Neural progenitor cell (in vitro differentiated cells): ENCODE measurements around the gene COG5. TPM values are rescaled to one million over a fixed set of nuclear protein-coding genes. Genes with fewer than 3 reads are reported as not detected.

Experiments used
- DNase-seq: peaks from one replicate; pipeline ENCODE4 v3.0.0-alpha.2; 2016; ENCODE audit warnings: low spot score
- H2AFZ ChIP-seq: fragments of 200-600 bp; sonication (generic); replicated peaks from 2 replicates; pipeline ENCODE4 v1.6.1; 2016; ENCODE audit warnings: antibody characterized with exemption
- H3F3A ChIP-seq: fragments of 200-600 bp; sonication (generic); 2 replicates; pipeline ENCODE4 v1.6.1; 2016; ENCODE audit warnings: antibody characterized with exemption, low read depth
- H3K27ac ChIP-seq: fragments of 200-600 bp; sonication (generic); 2 replicates; pipeline ENCODE4 v1.5.1; 2016; ENCODE audit warnings: mild to moderate bottlenecking
- H3K27me3 ChIP-seq: fragments of 200-600 bp; sonication (generic); 2 replicates; pipeline ENCODE4 v1.6.1; 2016; ENCODE audit warnings: mild to moderate bottlenecking, moderate library complexity
- H3K36me3 ChIP-seq: fragments of 200-600 bp; sonication (generic); 2 replicates; pipeline ENCODE4 v1.5.1; 2016
- H3K4me1 ChIP-seq: fragments of 200-600 bp; sonication (generic); 2 replicates; pipeline ENCODE4 v1.6.1; 2016; ENCODE audit warnings: mixed run types
- H3K4me2 ChIP-seq: fragments of 200-600 bp; sonication (generic); 2 replicates; pipeline ENCODE4 v1.6.1; 2016
- H3K4me3 ChIP-seq: fragments of 200-600 bp; sonication (generic); 2 replicates; pipeline ENCODE4 v1.5.1; 2016
- H3K79me2 ChIP-seq: fragments of 200-600 bp; sonication (generic); 2 replicates; pipeline ENCODE4 v1.6.1; 2016; ENCODE audit warnings: low read depth
- H3K9ac ChIP-seq: fragments of 200-600 bp; sonication (generic); 2 replicates; pipeline ENCODE4 v1.6.1; 2016
- H3K9me3 ChIP-seq: fragments of 200-600 bp; sonication (generic); 2 replicates; pipeline ENCODE4 v1.5.1; 2016; ENCODE audit warnings: low read depth
- H4K20me1 ChIP-seq: fragments of 200-600 bp; sonication (generic); 2 replicates; pipeline ENCODE4 v1.6.1; 2016; ENCODE audit warnings: low read depth
- H3K27ac Mint-ChIP-seq: 3 replicates; pipeline ENCODE4 v1.8.0; 2021; ENCODE audit warnings: mixed read lengths
- H3K27me3 Mint-ChIP-seq: 2 replicates; pipeline ENCODE4 v1.8.0; 2022; ENCODE audit warnings: low read depth, mild to moderate bottlenecking, inconsistent platforms, moderate library complexity, mixed read lengths; ENCODE audit not compliant: insufficient read depth
- H3K36me3 Mint-ChIP-seq: 3 replicates; pipeline ENCODE4 v1.8.0; 2021; ENCODE audit warnings: mixed read lengths
- H3K4me1 Mint-ChIP-seq: 3 replicates; pipeline ENCODE4 v1.8.0; 2021; ENCODE audit warnings: mixed read lengths
- H3K4me3 Mint-ChIP-seq: 3 replicates; pipeline ENCODE4 v1.8.0; 2021; ENCODE audit warnings: mild to moderate bottlenecking, moderate library complexity, mixed read lengths
- H3K9me3 Mint-ChIP-seq: 3 replicates; pipeline ENCODE4 v1.8.0; 2020; ENCODE audit warnings: mixed read lengths
- EZH2 ChIP-seq: fragments of 200-600 bp; sonication (generic); IDR thresholded peaks from 2 replicates; pipeline ENCODE4 v1.6.1; 2017; ENCODE audit warnings: antibody characterized with exemption, mild to moderate bottlenecking, moderate library complexity
- EZH2phosphoT487 ChIP-seq: fragments of 200-600 bp; sonication (generic); IDR thresholded peaks from 2 replicates; pipeline ENCODE4 v1.6.1; 2017; ENCODE audit warnings: antibody characterized with exemption
- total RNA-seq: library from RNA; depleted of rRNA; stranded (reverse); fragments of >200 nt; gene quantifications from 2 replicates; pipeline ENCODE4 v1.2.3, GENCODE V29; 2015; ENCODE audit warnings: low replicate concordance
- TF ChIP-seq, protein P1 (sequence below): fragments of 200-600 bp; sonication (generic); IDR thresholded peaks from 2 replicates; pipeline ENCODE4 v1.5.1; 2017; ENCODE audit warnings: antibody characterized with exemption, mild to moderate bottlenecking

The COG5 gene
- total RNA-seq, 1 donor from 2014 or later, result 90.5 TPM

DNA sequence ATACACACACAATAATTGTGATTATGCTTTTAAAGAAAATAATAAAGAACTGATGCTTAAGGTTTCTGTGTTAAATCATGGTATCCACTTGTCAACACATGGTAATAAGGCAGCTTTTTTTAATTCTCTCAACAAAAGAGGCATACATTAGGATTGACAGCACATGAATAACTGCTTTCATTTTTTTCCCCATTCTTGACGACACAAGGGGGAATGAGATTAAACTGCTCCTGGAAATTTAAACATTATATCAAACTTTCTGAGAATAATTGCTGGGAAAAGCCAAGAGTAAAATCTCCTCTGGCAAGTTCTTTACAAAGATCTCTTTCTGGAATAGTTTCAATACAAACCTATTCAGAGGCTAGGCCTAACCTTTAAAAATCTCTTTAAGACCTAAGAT, 192.9 kb downstream of the COG5 start:
- H3K4me3 ChIP-seq, result no peak overlapping the region
- H3K36me3 ChIP-seq, result no peaks in the 10 kb centered on the region
- H3K9me3 ChIP-seq, result no peaks in the 10 kb centered on the region
- H3K4me3 Mint-ChIP-seq, result no peak overlapping the region
- no peaks in the 10 kb centered on the region for H4K20me1 ChIP-seq
- no peaks in the 10 kb centered on the region for H3K4me1 Mint-ChIP-seq
- H3K9ac ChIP-seq, result no peak overlapping the region
- no peaks in the 10 kb centered on the region for H3F3A ChIP-seq
- no peak for DNase-seq
- no peaks in the 10 kb centered on the region for H3K27me3 Mint-ChIP-seq
- TF ChIP-seq, protein P1, sequence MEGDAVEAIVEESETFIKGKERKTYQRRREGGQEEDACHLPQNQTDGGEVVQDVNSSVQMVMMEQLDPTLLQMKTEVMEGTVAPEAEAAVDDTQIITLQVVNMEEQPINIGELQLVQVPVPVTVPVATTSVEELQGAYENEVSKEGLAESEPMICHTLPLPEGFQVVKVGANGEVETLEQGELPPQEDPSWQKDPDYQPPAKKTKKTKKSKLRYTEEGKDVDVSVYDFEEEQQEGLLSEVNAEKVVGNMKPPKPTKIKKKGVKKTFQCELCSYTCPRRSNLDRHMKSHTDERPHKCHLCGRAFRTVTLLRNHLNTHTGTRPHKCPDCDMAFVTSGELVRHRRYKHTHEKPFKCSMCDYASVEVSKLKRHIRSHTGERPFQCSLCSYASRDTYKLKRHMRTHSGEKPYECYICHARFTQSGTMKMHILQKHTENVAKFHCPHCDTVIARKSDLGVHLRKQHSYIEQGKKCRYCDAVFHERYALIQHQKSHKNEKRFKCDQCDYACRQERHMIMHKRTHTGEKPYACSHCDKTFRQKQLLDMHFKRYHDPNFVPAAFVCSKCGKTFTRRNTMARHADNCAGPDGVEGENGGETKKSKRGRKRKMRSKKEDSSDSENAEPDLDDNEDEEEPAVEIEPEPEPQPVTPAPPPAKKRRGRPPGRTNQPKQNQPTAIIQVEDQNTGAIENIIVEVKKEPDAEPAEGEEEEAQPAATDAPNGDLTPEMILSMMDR, result no peak
- TF ChIP-seq EZH2phosphoT487, result no peak
- TF ChIP-seq EZH2, result no peak
- H2AFZ ChIP-seq, result no peak overlapping the region
- H3K9me3 Mint-ChIP-seq, result no peaks in the 10 kb centered on the region
- no peak overlapping the region for H3K4me2 ChIP-seq
- H3K27ac Mint-ChIP-seq, result no peak overlapping the region
- no peak overlapping the region for H3K27ac ChIP-seq
- H3K36me3 Mint-ChIP-seq, result no peaks in the 10 kb centered on the region
- no peaks in the 10 kb centered on the region for H3K27me3 ChIP-seq
- no peaks in the 10 kb centered on the region for H3K4me1 ChIP-seq
- H3K79me2 ChIP-seq, result no peaks in the 10 kb centered on the region

- Histone ChIP-seq H3K4me3 (no peak overlapping the region), H3K9me3 (no peaks in the 10 kb centered on the region), H3K27me3 (no peaks in the 10 kb centered on the region), H3K79me2 (no peaks in the 10 kb centered on the region), H3F3A (no peaks in the 10 kb centered on the region), H3K4me1 (no peaks in the 10 kb centered on the region), H3K9ac (no peak overlapping the region), H3K36me3 (no peaks in the 10 kb centered on the region), H2AFZ (no peak overlapping the region), H3K27ac (no peak overlapping the region), H3K4me2 (no peak overlapping the region), H4K20me1 (no peaks in the 10 kb centered on the region)
- Mint-ChIP-seq H3K9me3 (no peaks in the 10 kb centered on the region), H3K36me3 (peaks cover 18% of the 10 kb centered on the region), H3K4me1 (no peaks in the 10 kb centered on the region), H3K27ac (no peak overlapping the region), H3K4me3 (no peak overlapping the region), H3K27me3 (no peaks in the 10 kb centered on the region)
- DNase-seq, result no peak
- TF ChIP-seq EZH2 (no peak), EZH2phosphoT487 (no peak)
- TF ChIP-seq, protein P1, result no peak
Observed at GRCh38 chr7:107364787-107365186, 198.9 kb downstream of the COG5 start.

DNA sequence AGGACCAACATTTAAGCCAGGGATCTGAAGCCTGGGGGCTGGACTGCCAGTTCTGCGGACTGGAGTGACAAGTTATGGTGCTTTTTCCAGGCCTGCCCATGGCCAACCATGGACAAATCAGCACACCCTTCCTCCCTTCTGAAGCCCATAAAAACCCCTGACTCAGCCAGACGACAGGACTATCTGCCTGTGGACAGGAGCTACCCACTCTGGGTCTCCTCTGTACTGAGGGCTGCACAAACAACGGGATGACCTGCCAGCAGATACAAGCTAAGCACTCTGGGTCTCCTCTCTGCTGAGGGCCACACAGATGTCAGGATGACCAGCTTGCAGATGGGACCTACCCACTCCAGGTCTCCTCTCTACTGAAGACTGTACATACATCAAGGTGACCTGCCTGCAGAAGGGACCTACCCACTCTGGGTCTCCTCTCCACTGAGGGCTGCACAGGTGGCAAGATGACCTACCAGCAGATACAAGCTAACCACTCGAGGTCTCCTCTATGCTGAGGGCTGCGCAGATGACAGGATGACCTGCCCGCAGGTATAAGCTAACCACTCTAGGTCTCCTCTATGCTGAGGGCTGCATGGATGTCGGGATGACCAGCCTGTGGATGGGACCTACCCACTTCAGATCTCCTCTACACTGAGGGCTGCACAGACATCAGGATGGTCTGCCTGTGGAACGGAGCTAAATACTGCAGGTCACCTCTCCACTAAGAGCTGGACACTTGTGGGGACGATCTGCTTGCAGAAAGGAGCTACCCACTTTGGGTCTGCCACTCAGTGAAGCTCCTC, 204.0 kb downstream of the COG5 start:
- no peaks in the 10 kb centered on the region for H3K4me1 Mint-ChIP-seq
- H3K27me3 Mint-ChIP-seq, result no peaks in the 10 kb centered on the region
- no peaks in the 10 kb centered on the region for H3K79me2 ChIP-seq

More for the DNA sequence above, 204.0 kb downstream of the COG5 start:
- Histone ChIP-seq H3K4me3 (no peak overlapping the region), H3K27ac (no peak overlapping the region), H3K27me3 (no peaks in the 10 kb centered on the region), H3F3A (no peaks in the 10 kb centered on the region), H3K36me3 (no peaks in the 10 kb centered on the region), H2AFZ (no peak overlapping the region), H3K9me3 (no peaks in the 10 kb centered on the region), H3K4me1 (no peaks in the 10 kb centered on the region), H3K4me2 (no peak overlapping the region), H3K9ac (no peak overlapping the region), H4K20me1 (no peaks in the 10 kb centered on the region)
- DNase-seq, result no peak
- H3K9me3 Mint-ChIP-seq, result no peaks in the 10 kb centered on the region
- H3K4me3 Mint-ChIP-seq, result no peak overlapping the region
- TF ChIP-seq EZH2, result no peak
- TF ChIP-seq EZH2phosphoT487, result no peak
- TF ChIP-seq, protein P1, result no peak
- H3K36me3 Mint-ChIP-seq, result peaks cover 22% of the 10 kb centered on the region
- no peak overlapping the region for H3K27ac Mint-ChIP-seq
